Calu3 (cell line): ENCODE measurements around the gene TMEM243. TPM values are rescaled to one million over a fixed set of nuclear protein-coding genes. Genes with fewer than 3 reads are reported as not detected.
A peak's percentile ranks its signal among the peaks of the same experiment; 100 is the strongest.

Source experiments
- BruUV-seq: library from RNA; stranded (reverse); fragments of 400-500 nt; replicated peaks from 2 replicates; lab custom pipeline; 2021; lab: Mats Ljungman, UMichigan
- CTCF ChIA-PET: fragments of 300-600 bp; sonication (Branson Sonifier 250); formaldehyde crosslinking; loops from one replicate; lab custom pipeline; 2022; ENCODE audit warnings: antibody characterized with exemption; lab: Charles Lee
- DNase-seq: peaks from one replicate; pipeline ENCODE4 v3.0.0; 2022
- H3K27ac Mint-ChIP-seq: one replicate; pipeline ENCODE4 v1.8.0; 2022; ENCODE audit warnings: mixed read lengths; ENCODE audit not compliant: unreplicated experiment
- H3K27me3 Mint-ChIP-seq: one replicate; pipeline ENCODE4 v1.8.0; 2022; ENCODE audit warnings: mixed read lengths; ENCODE audit not compliant: unreplicated experiment
- H3K36me3 Mint-ChIP-seq: one replicate; pipeline ENCODE4 v1.8.0; 2022; ENCODE audit warnings: mild to moderate bottlenecking, moderate library complexity, mixed read lengths; ENCODE audit not compliant: insufficient read depth, unreplicated experiment
- H3K4me1 Mint-ChIP-seq: one replicate; pipeline ENCODE4 v1.8.0; 2022; ENCODE audit warnings: mild to moderate bottlenecking, low read depth, mixed read lengths; ENCODE audit not compliant: unreplicated experiment
- H3K4me3 Mint-ChIP-seq: one replicate; pipeline ENCODE4 v1.8.0; 2022; ENCODE audit warnings: mild to moderate bottlenecking, low read depth, moderate library complexity, mixed read lengths; ENCODE audit not compliant: unreplicated experiment
- H3K9me3 Mint-ChIP-seq: one replicate; pipeline ENCODE4 v1.8.0; 2022; ENCODE audit warnings: low read depth, mixed read lengths; ENCODE audit not compliant: unreplicated experiment
- intact Hi-C: fragments of 100-400 bp; cut with micrococcal nuclease; formaldehyde crosslinking; loops from one replicate; pipeline ENCODE4 v1.10.0; 2022; ENCODE audit not compliant: unreplicated experiment
- total RNA-seq: library from RNA; stranded (reverse); gene quantifications from 2 replicates; pipeline ENCODE4 v1.2.3, GENCODE V29; 2022
- TF ChIP-seq, protein P1 (sequence below): fragments of 200-600 bp; IDR thresholded peaks from one replicate; pipeline ENCODE4 v1.8.0; 2022; ENCODE audit warnings: antibody characterized with exemption; ENCODE audit not compliant: unreplicated experiment

TMEM243 gene
- total RNA-seq, 1 experiment from 2014 or later: 23.2 TPM

DNA sequence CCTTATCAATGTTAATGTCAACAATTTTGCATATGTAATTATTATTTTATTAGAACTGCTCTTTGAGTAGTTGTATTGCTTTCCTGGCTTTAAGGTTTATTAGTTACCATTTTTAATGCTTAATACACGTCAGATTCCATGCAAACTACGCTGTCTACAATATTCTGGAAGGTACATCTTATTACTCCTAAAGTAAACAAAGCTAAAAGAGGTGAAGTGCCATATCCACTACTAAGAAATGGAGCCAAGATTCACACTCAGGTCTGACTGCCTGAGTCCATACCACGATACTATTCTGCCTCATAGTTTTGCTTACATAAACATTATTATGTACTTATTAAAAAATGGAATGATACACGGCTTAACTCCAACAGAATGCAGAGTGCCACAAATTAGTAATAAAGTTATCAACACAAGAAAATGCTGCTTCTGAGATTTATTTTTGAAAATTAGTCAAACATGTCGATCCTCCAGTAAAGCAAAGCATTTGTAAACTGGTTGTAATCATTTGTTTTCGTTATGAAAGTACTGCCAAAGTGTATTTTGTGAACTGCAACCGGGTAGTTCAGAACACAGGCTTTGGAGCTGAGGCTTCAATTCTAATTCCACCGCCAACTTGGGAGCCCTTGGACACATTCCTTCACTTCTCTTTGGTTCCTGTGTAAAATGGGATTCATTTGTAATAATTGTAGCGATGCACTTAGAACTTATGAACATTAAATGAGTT lies 68.4 kb downstream of the TMEM243 start:
- peak overlapping the region; percentile 92 for H3K4me3 Mint-ChIP-seq
- no peaks in the 10 kb centered on the region for H3K9me3 Mint-ChIP-seq
- H3K36me3 Mint-ChIP-seq: peaks cover 20% of the 10 kb centered on the region
- DNase-seq: no peak
- intact Hi-C loops: loop anchor here (5.0 to 10.0 kb wide), 2 partner anchors 86 to 306 kb away; no protein-coding TSS in a partner anchor
- TF ChIP-seq, protein P1, sequence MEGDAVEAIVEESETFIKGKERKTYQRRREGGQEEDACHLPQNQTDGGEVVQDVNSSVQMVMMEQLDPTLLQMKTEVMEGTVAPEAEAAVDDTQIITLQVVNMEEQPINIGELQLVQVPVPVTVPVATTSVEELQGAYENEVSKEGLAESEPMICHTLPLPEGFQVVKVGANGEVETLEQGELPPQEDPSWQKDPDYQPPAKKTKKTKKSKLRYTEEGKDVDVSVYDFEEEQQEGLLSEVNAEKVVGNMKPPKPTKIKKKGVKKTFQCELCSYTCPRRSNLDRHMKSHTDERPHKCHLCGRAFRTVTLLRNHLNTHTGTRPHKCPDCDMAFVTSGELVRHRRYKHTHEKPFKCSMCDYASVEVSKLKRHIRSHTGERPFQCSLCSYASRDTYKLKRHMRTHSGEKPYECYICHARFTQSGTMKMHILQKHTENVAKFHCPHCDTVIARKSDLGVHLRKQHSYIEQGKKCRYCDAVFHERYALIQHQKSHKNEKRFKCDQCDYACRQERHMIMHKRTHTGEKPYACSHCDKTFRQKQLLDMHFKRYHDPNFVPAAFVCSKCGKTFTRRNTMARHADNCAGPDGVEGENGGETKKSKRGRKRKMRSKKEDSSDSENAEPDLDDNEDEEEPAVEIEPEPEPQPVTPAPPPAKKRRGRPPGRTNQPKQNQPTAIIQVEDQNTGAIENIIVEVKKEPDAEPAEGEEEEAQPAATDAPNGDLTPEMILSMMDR: no peak
- H3K4me1 Mint-ChIP-seq: no peaks in the 10 kb centered on the region
- CTCF ChIA-PET: interaction anchor here (0.6 kb wide), 1 partner anchor 793 kb away, joined by 4 read pairs; no protein-coding TSS in a partner anchor
- no peaks in the 10 kb centered on the region for H3K27me3 Mint-ChIP-seq
- no TSS peak for BruUV-seq
- H3K27ac Mint-ChIP-seq: peak overlapping the region; percentile 98

DNA sequence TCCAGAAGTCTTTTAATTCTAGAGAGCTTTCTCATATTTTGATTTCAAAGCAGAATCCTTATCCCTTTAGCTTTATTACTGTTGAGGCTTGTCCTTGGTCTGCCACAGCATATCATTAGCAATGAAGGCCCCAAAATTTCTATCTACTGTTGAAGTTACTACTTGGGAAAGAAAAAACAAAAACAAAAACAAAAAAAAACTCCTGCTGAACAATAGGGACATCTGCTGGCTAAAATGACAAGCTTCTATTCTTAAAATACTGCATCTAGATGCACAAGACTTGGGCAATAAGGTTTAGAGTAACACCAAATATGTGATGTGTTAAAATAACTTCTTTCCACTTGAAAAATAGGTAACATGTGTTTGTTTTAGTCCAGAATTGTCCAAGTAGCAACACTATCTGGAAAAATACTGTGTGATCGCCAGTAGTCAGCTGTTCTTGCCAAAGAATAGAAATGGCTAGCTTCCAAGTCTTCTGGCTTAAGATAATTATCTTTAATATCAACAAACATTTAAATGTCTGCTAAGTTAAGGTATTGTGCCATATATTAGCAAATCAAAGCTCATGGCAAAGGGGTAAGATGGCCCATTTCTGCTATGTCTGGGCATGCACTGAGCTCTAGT lies 71.1 kb downstream of the TMEM243 start:
- TF ChIP-seq, protein P1: no peak
- DNase-seq: no peak
- Mint-ChIP-seq H3K9me3 (no peaks in the 10 kb centered on the region), H3K4me3 (no peak overlapping the region), H3K27ac (no peak overlapping the region), H3K36me3 (peaks cover 18% of the 10 kb centered on the region), H3K4me1 (no peaks in the 10 kb centered on the region), H3K27me3 (no peaks in the 10 kb centered on the region)
- CTCF ChIA-PET: no interaction called here
- intact Hi-C loops: loop anchor here (1.0 kb wide), 2 partner anchors 209 to 222 kb away; no protein-coding TSS in a partner anchor
- no TSS peak for BruUV-seq

DNA sequence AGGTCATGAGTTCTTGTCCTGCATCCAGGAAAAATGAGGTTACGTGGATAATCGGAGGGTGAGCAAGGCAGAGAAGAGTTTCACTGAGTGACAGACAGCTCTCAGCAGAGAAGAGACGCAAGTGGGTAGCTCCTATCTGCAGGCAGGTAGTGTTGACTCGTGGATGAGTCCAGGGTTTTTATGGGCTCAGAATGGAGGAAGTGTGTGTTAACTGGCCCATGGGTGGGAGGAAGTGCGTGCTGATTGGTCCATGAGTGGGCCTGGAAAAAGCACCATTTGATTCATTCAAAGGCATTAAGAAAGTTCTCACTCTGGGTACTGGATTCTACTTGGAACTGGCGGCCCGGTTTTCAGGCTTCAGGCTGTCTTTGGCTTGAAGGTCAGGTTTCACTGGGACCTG lies 72.0 kb downstream of the TMEM243 start:
- Mint-ChIP-seq H3K9me3 (no peaks in the 10 kb centered on the region), H3K4me1 (no peaks in the 10 kb centered on the region), H3K27ac (no peak overlapping the region), H3K36me3 (peaks cover 9% of the 10 kb centered on the region), H3K27me3 (no peaks in the 10 kb centered on the region), H3K4me3 (no peak overlapping the region)
- DNase-seq: no peak
- no TSS peak for BruUV-seq
- TF ChIP-seq, protein P1: no peak
- intact Hi-C loops: no loop called here
- CTCF ChIA-PET: no interaction called here

DNA sequence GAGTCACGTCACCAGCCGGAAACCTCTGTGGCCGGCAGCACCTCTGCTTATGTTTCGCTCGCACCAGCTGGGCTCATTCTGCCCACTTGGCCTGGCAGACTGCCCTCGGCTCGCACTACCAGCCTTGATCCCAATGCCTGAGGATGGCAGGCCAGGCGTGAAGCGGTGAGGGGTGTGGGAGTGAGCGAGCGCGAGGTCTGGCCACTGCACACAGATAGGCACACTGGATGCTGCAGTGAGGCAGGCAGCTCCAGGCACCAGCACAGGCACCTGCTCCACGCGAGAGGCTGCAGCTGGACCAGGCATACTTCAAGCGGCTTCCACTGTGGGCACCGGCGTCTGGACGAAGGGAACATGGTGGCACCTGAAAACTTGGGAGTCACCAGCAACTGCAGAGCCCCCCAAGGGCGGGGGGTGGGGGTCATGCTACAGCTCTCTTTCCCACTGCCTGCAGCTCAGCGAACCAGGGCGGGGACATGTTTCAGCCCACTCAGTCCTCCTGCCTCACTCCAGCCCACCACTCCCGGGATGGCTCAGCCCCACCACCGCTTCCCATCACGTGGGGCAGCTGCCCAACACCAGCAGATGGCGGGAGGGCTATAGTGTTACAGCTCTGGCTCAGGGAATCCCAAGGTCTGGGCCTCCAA lies 72.7 kb downstream of the TMEM243 start:
- no peaks in the 10 kb centered on the region for H3K27me3 Mint-ChIP-seq
- peaks cover 2% of the 10 kb centered on the region for H3K36me3 Mint-ChIP-seq
- intact Hi-C loops: no loop called here
- BruUV-seq: no TSS peak
- H3K27ac Mint-ChIP-seq: no peak overlapping the region
- no peaks in the 10 kb centered on the region for H3K4me1 Mint-ChIP-seq
- no peak overlapping the region for H3K4me3 Mint-ChIP-seq
- no peak for DNase-seq
- CTCF ChIA-PET: no interaction called here
- TF ChIP-seq, protein P1: no peak
- H3K9me3 Mint-ChIP-seq: no peaks in the 10 kb centered on the region

Other genes starting within 250 kb of the TMEM243 start
- gene ELAPOR2, start 160.1 kb downstream of the TMEM243 start, total RNA-seq: 0.68 and 0.83 TPM in 2 replicates
- gene DMTF1, start 67.3 kb downstream of the TMEM243 start, total RNA-seq: 58.3 and 64.0 TPM in 2 replicates
- gene CROT, start 125.9 kb upstream of the TMEM243 start, total RNA-seq: 7.3 and 9.1 TPM in 2 replicates